Osteocyte (in vitro differentiated cells): ENCODE results near the gene GARS1. TPM values are rescaled to one million over a fixed set of nuclear protein-coding genes. Genes with fewer than 3 reads are reported as not detected.

Source experiments
- DNase-seq: peaks from one replicate; pipeline ENCODE4 v3.0.0; 2021; ENCODE audit warnings: mixed read lengths; ENCODE audit not compliant: unreplicated experiment; ENCODE audit errors: extremely low spot score
- H3K27ac Mint-ChIP-seq: one replicate; pipeline ENCODE4 v1.8.0; 2021; ENCODE audit warnings: mild to moderate bottlenecking, mixed read lengths; ENCODE audit not compliant: unreplicated experiment
- H3K27me3 Mint-ChIP-seq: one replicate; pipeline ENCODE4 v1.8.0; 2021; ENCODE audit warnings: mixed read lengths; ENCODE audit not compliant: unreplicated experiment
- H3K36me3 Mint-ChIP-seq: one replicate; pipeline ENCODE4 v1.8.0; 2021; ENCODE audit warnings: mixed read lengths; ENCODE audit not compliant: unreplicated experiment
- H3K4me1 Mint-ChIP-seq: one replicate; pipeline ENCODE4 v1.8.0; 2021; ENCODE audit warnings: mixed read lengths; ENCODE audit not compliant: unreplicated experiment
- H3K4me3 Mint-ChIP-seq: one replicate; pipeline ENCODE4 v1.8.0; 2021; ENCODE audit warnings: mild to moderate bottlenecking, moderate library complexity, mixed read lengths; ENCODE audit not compliant: unreplicated experiment
- H3K9me3 Mint-ChIP-seq: one replicate; pipeline ENCODE4 v1.8.0; 2021; ENCODE audit warnings: mixed read lengths; ENCODE audit not compliant: unreplicated experiment
- CTCF ChIP-seq: fragments of 200-600 bp; sonication (generic); IDR thresholded peaks from 2 replicates; pipeline ENCODE4 v1.5.0; 2021; ENCODE audit warnings: antibody characterized with exemption, mild to moderate bottlenecking, moderate library complexity
- total RNA-seq: library from RNA; stranded (reverse); gene quantifications from 2 replicates; pipeline ENCODE4 v1.2.1, GENCODE V29; 2021

GARS1 gene
- total RNA-seq, 1 donor from 2014 or later, result 320 TPM

- Mint-ChIP-seq H3K4me3 (no peak overlapping the region), H3K9me3 (no peaks in the 10 kb centered on the region), H3K4me1 (no peaks in the 10 kb centered on the region), H3K27ac (no peak overlapping the region), H3K27me3 (peaks cover 23% of the 10 kb centered on the region), H3K36me3 (no peaks in the 10 kb centered on the region)
- no peak for TF ChIP-seq CTCF
- no peak for DNase-seq
These were observed 67.8 kb downstream of the GARS1 start for GRCh38 chr7:30662431-30662939.

- no peak for TF ChIP-seq CTCF
- Mint-ChIP-seq H3K9me3 (no peaks in the 10 kb centered on the region), H3K36me3 (no peaks in the 10 kb centered on the region), H3K4me3 (no peak overlapping the region), H3K4me1 (no peaks in the 10 kb centered on the region), H3K27ac (no peak overlapping the region), H3K27me3 (peaks cover 22% of the 10 kb centered on the region)
- DNase-seq, result no peak
These were observed 68.7 kb downstream of the GARS1 start for GRCh38 chr7:30663414-30663813.

DNA sequence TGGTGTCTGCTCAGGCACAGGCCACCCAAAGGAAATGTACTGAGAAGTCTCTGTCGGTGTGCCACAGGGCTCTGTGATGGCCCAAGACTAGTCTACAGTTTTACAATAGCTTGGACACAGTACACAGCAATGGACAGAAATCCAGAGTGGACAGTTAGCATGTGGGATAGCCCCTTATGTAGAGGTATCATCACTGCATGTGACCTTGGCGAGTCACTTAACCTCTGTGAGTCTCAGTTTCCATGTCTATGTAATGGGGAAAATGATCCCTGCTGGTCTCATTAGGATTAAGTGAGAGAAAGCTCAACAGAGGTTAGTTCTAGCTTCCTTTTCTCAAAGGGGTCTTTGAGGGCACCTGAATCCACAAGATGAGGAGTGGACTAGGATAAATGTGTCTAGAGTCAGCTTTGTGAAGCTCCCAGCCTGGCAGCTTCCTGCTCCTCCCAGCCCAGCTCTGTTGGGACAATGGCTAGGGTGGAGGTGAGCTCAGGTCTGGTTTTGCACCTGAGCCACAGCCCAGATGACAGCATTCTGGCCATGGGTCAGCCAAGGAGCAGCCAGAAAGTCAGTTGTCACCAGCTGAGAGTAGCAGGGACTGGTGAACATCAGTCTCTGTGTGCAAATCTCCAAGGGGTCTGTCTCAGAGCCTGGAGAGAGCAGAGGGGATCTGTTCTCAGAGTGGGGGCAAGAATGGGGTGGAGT lies 69.7 kb downstream of the GARS1 start:
- no peak overlapping the region for H3K27ac Mint-ChIP-seq
- H3K27me3 Mint-ChIP-seq, result peaks cover 22% of the 10 kb centered on the region
- DNase-seq, result no peak
- no peak for TF ChIP-seq CTCF
- no peaks in the 10 kb centered on the region for H3K4me1 Mint-ChIP-seq
- no peaks in the 10 kb centered on the region for H3K36me3 Mint-ChIP-seq
- H3K4me3 Mint-ChIP-seq, result no peak overlapping the region
- no peaks in the 10 kb centered on the region for H3K9me3 Mint-ChIP-seq

GRCh38 chr7:30665043-30665442 lies 70.4 kb downstream of the GARS1 start:
- no peak for DNase-seq
- no peak overlapping the region for H3K4me3 Mint-ChIP-seq
- H3K27me3 Mint-ChIP-seq, result peaks cover 29% of the 10 kb centered on the region
- no peak for TF ChIP-seq CTCF
- H3K36me3 Mint-ChIP-seq, result no peaks in the 10 kb centered on the region
- H3K27ac Mint-ChIP-seq, result no peak overlapping the region
- H3K4me1 Mint-ChIP-seq, result no peaks in the 10 kb centered on the region
- no peaks in the 10 kb centered on the region for H3K9me3 Mint-ChIP-seq

DNA sequence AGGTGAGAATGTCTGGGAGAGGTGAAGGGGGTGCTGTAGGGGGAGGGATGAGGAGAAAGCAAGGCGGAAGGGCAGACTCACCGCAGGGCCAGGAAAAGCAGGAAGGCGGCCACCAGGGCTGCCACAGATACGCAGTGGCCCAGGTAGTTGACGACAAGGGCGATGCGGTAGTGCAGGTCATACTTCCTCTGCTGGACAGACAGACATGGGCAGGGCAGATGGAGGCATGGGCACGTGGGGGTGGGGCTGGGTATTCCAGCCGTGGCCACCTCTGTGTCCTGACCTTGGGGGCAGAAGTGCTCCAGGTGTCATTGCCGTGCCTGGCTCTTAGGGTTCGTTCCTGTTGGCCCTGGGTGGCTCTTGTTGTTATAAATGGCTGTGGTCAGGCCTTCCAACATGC lies 70.8 kb downstream of the GARS1 start:
- no peaks in the 10 kb centered on the region for H3K4me1 Mint-ChIP-seq
- H3K4me3 Mint-ChIP-seq, result no peak overlapping the region
- no peaks in the 10 kb centered on the region for H3K36me3 Mint-ChIP-seq
- peaks cover 33% of the 10 kb centered on the region for H3K27me3 Mint-ChIP-seq
- DNase-seq, result no peak
- H3K9me3 Mint-ChIP-seq, result no peaks in the 10 kb centered on the region
- H3K27ac Mint-ChIP-seq, result no peak overlapping the region
- TF ChIP-seq CTCF, result no peak
